ENCODE results near the gene SPTSSA. TPM values are rescaled to one million over a fixed set of nuclear protein-coding genes. Genes with fewer than 3 reads are reported as not detected.
"Not testable (repeated sequence)": the region's sequence is repeated elsewhere in the genome, so short reads cannot be mapped to it uniquely, and the experiment has no call there.

The SPTSSA gene
- total RNA-seq, 6 donors from 2014 or later: 22.5 to 106 (median 42.1) TPM

DNA sequence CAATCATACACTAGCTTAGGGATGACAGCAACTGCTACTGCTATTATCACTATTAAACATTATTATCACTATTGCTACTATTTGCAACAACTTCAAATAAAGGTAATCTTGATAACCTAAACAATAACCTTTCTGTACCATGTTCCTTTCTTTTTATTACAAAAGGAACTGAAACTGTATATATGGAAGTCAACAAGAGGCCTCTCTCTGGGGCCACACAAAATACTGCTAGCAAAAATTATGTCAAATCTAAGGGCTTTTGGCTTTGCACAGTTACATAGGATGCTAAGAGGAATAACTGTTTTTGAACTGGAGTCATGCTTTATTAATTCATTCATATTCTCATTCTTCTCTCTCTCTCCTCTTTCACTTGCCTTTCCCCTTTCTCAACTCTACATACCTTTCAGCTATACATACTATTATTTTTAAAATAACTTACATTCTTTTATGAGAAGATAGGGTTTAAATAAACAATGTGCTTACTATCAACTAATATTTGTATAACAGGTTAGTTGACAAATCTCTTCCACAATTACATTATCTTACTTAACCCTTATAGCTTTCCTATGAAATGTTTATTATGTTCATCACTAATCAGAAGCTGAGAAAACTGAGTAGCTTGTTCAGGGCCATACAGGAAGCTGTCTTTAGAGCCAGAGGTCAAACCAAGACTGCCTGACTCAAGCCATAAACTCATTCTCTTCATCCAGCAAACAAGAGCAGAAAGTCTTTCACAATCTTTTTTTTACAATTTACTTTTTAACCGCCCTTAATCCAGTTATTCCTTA is 25.7 kb downstream of the SPTSSA start:
- Histone ChIP-seq H3K4me1 (peaks cover 0 to 15% (median 8%) of the 10 kb centered on the region in 4 donors), H3K9me3 (no peaks in the 10 kb centered on the region), H3K27me3 (no peaks in the 10 kb centered on the region), H3K36me3 (no peaks in the 10 kb centered on the region), H3K27ac (no peak overlapping the region), H3K4me3 (no peak overlapping the region)
- no peak for TF ChIP-seq POLR2A (IDR thresholded peaks at IDR 0.05)
- TF ChIP-seq, protein P1, sequence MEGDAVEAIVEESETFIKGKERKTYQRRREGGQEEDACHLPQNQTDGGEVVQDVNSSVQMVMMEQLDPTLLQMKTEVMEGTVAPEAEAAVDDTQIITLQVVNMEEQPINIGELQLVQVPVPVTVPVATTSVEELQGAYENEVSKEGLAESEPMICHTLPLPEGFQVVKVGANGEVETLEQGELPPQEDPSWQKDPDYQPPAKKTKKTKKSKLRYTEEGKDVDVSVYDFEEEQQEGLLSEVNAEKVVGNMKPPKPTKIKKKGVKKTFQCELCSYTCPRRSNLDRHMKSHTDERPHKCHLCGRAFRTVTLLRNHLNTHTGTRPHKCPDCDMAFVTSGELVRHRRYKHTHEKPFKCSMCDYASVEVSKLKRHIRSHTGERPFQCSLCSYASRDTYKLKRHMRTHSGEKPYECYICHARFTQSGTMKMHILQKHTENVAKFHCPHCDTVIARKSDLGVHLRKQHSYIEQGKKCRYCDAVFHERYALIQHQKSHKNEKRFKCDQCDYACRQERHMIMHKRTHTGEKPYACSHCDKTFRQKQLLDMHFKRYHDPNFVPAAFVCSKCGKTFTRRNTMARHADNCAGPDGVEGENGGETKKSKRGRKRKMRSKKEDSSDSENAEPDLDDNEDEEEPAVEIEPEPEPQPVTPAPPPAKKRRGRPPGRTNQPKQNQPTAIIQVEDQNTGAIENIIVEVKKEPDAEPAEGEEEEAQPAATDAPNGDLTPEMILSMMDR (IDR thresholded peaks at IDR 0.05): no peak
- TF ChIP-seq EP300 (IDR thresholded peaks at IDR 0.05): no peak
- no peak for TF ChIP-seq POLR2AphosphoS5 (IDR thresholded peaks at IDR 0.05)
- DNase-seq (no peak), ATAC-seq (ENCODE audit: low FRiP score in 2 of 2) (no peak)
- 48 to 77% methylated on average over 1 of the region's 1 CpG for WGBS, 2 donors

DNA sequence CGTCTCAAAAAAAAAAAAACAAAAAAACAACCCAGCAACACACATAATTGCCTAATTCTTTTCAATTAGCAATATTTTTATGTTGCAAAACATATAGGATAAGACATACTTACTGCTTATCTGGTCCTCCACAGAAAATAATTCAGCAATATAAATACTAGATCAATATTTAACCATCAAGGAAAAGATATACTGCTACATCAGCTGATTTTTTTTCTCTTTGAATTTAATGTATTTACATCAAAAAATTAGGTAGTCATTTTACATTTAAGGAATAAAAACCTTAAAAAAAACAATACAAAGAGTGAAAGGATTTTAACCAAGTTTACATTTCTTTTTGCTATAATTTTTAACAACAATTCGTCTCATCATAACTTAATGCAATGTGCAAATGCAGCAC is 28.1 kb downstream of the SPTSSA start:
- DNase-seq (no peak), ATAC-seq (ENCODE audit: low FRiP score in 2 of 2) (no peak)
- no peaks in the 10 kb centered on the region for H3K27me3 ChIP-seq
- WGBS, 2 donors: 91 to 96% methylated on average over 2 of the region's 2 CpGs
- TF ChIP-seq POLR2A (IDR thresholded peaks at IDR 0.05) (no peak), POLR2AphosphoS5 (IDR thresholded peaks at IDR 0.05) (no peak), EP300 (IDR thresholded peaks at IDR 0.05) (no peak)
- TF ChIP-seq, protein P1 (IDR thresholded peaks at IDR 0.05): no peak
- no peak overlapping the region for H3K4me3 ChIP-seq
- H3K36me3 ChIP-seq: no peaks in the 10 kb centered on the region
- H3K9me3 ChIP-seq: no peaks in the 10 kb centered on the region
- H3K27ac ChIP-seq: no peak overlapping the region
- peaks cover 0 to 15% (median 6%) of the 10 kb centered on the region in 4 donors for H3K4me1 ChIP-seq

DNA sequence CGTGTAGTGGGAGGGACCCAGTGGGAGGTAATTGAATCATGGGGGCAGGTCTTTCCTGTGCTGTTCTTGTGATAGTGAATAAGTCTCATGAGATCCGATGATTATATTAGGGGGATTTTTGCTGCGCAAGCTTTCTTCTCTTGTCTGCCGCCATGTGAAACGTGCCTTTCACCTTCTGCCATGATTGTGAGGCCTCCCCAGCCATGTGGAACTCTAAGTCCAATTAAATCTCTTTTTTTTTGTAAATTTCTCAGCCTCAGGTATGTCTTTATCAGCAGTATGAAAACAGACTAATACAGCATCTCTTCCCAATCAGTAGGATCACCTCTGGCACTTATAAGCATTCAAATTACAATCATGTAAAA is 34.0 kb downstream of the SPTSSA start:
- not testable (repeated sequence) for H3K27me3 ChIP-seq; H3K9me3 ChIP-seq; H3K4me3 ChIP-seq; H3K4me1 ChIP-seq; ATAC-seq (ENCODE audit: low FRiP score in 2 of 2); H3K27ac ChIP-seq; H3K36me3 ChIP-seq; DNase-seq
- 90 to 91% methylated on average over 5 of the region's 5 CpGs for WGBS, 2 donors

DNA sequence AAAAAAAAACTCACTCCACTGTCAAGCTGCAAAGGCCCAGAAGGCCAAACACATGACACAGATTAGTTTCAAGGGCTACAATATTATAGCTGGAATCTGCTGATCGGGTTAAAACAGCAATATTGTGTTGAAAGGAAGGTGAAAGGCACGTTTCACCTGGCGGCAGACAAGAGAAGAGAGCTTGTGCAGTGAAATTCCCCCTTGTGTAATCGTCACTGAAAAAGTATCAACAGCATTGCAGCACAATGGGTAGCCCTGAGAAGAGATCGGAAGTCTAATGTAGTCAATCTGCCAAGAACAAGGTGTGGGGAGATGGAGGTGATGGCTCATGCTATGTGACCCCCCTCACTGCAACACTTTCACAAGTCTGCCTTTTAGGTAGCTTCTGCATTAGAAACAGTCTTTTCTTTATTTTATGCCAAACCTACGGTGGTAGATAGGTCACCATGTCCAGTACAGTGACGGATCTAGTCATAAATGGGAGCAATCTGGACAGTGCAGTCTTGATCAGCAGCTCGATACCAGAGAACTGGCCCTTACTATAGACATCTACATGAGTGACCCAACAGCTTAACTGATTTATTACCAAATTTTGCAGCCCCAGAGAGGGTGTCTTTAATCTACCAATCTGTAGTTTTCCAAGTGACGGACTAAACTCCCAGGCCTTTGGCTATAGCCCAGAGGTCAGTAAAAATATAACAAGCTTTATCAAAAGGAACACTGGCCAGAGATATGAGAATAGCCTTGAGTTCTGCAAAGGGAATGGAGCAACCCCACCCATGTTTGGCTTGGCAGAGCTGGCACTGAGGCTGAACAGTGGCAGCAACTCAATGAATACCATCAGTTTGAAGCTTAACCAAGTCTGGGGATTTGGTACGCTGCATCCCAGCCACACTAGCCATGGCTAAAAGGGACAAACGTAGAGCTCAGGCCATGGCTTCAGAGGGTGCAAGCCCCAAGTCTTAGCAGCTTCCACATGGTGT is 35.4 kb downstream of the SPTSSA start:
- H3K36me3 ChIP-seq: no peaks in the 10 kb centered on the region
- H3K27ac ChIP-seq: no peak overlapping the region
- 83 to 92% methylated on average over 10 to 11 of the region's 11 CpGs for WGBS, 2 donors
- no peak for TF ChIP-seq POLR2A (IDR thresholded peaks at IDR 0.05)
- TF ChIP-seq, protein P1 (IDR thresholded peaks at IDR 0.05): no peak
- TF ChIP-seq EP300 (IDR thresholded peaks at IDR 0.05): no peak
- no peak for TF ChIP-seq POLR2AphosphoS5 (IDR thresholded peaks at IDR 0.05)
- no peaks in the 10 kb centered on the region for H3K27me3 ChIP-seq
- H3K4me3 ChIP-seq: no peak overlapping the region
- H3K4me1 ChIP-seq: no peaks in the 10 kb centered on the region
- H3K9me3 ChIP-seq: no peaks in the 10 kb centered on the region
- no peak for ATAC-seq (ENCODE audit: low FRiP score in 2 of 2)
- DNase-seq: no peak

DNA sequence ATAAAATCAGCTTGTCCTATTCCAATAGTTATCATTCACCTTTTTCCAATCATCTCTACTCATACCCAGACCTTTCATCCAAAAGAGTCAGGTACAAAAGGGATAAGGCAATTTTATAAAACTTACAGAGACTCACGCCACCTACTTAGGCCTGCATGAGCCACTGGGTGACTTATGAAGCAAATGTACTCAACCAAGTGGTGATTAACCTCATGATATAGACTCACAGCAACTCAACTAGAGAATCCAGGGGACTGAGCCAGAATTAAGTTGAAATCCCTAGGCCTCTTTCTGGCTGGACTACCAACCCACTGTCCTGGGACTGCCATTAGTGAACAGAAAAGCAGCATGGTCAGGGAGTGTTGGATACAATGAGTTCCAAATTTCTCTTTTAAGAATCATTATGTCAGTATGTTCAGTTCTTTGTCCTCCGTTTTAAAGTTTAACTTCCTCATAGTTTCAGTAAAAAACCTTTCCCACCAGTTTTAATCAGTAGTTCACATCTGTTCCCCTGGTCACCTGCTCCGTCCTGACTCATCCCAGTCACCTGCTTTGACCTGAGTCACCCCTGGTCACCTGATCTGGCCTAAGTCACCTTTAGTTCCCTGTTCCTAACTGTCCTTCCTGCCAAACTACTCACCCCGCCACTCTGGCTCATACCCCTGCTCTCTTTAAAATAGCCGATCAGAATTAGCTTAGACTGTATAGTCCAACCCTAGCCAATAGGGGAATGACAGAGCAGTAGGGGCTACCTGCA is 36.8 kb downstream of the SPTSSA start:
- Histone ChIP-seq H3K36me3 (no peaks in the 10 kb centered on the region), H3K4me3 (no peak overlapping the region), H3K9me3 (peaks cover 6 to 10% (median 8%) of the 10 kb centered on the region in 4 donors), H3K27me3 (no peaks in the 10 kb centered on the region), H3K4me1 (no peaks in the 10 kb centered on the region), H3K27ac (no peak overlapping the region)
- TF ChIP-seq POLR2A (IDR thresholded peaks at IDR 0.05) (no peak), EP300 (IDR thresholded peaks at IDR 0.05) (no peak), POLR2AphosphoS5 (IDR thresholded peaks at IDR 0.05) (no peak)
- TF ChIP-seq, protein P1 (IDR thresholded peaks at IDR 0.05): no peak
- DNase-seq (peak in 1 of 2 donors; percentile 31), ATAC-seq (ENCODE audit: low FRiP score in 2 of 2) (no peak)
- WGBS, 2 donors: 84 to 86% methylated on average over 5 of the region's 5 CpGs
